ENCODE measurements around the gene PLAAT4. TPM values are rescaled to one million over a fixed set of nuclear protein-coding genes. Genes with fewer than 3 reads are reported as not detected.

Gene PLAAT4
- total RNA-seq, 1 donor from 2014 or later = 32.7 TPM

GRCh38 chr11:63551091-63551888, 14.7 kb downstream of the PLAAT4 start:
- no peak for DNase-seq (ENCODE audit: low read depth)
- no peak overlapping the region for H3K4me3 ChIP-seq (ENCODE audit: low read depth, low read length)
- no peak for TF ChIP-seq CTCF (conservative IDR thresholded peaks at IDR 0.05; ENCODE audit: low read depth, low read length)

GRCh38 chr11:63551889-63552266, 15.3 kb downstream of the PLAAT4 start:
- no peak for TF ChIP-seq CTCF (conservative IDR thresholded peaks at IDR 0.05; ENCODE audit: low read depth, low read length)
- H3K4me3 ChIP-seq (ENCODE audit: low read depth, low read length) = no peak overlapping the region
- no peak for DNase-seq (ENCODE audit: low read depth)

- H3K4me3 ChIP-seq (ENCODE audit: low read depth, low read length) = no peak overlapping the region
- no peak for DNase-seq (ENCODE audit: low read depth)
- TF ChIP-seq CTCF (conservative IDR thresholded peaks at IDR 0.05; ENCODE audit: low read depth, low read length) = no peak
These were observed 16.3 kb downstream of the PLAAT4 start for GRCh38 chr11:63552921-63553320.

GRCh38 chr11:63553759-63554158, 17.2 kb downstream of the PLAAT4 start:
- H3K4me3 ChIP-seq (ENCODE audit: low read depth, low read length) = no peak overlapping the region
- DNase-seq (ENCODE audit: low read depth) = no peak
- no peak for TF ChIP-seq CTCF (conservative IDR thresholded peaks at IDR 0.05; ENCODE audit: low read depth, low read length)

- no peak for DNase-seq (ENCODE audit: low read depth)
- no peak overlapping the region for H3K4me3 ChIP-seq (ENCODE audit: low read depth, low read length)
- TF ChIP-seq CTCF (conservative IDR thresholded peaks at IDR 0.05; ENCODE audit: low read depth, low read length) = no peak
These were observed 18.2 kb downstream of the PLAAT4 start for GRCh38 chr11:63554877-63555223.

- TF ChIP-seq CTCF (conservative IDR thresholded peaks at IDR 0.05; ENCODE audit: low read depth, low read length) = no peak
- H3K4me3 ChIP-seq (ENCODE audit: low read depth, low read length) = no peak overlapping the region
- DNase-seq (ENCODE audit: low read depth) = no peak
These were observed 19.9 kb downstream of the PLAAT4 start for GRCh38 chr11:63556404-63557013.

GRCh38 chr11:63557570-63557969, 21.0 kb downstream of the PLAAT4 start:
- no peak for TF ChIP-seq CTCF (conservative IDR thresholded peaks at IDR 0.05; ENCODE audit: low read depth, low read length)
- no peak overlapping the region for H3K4me3 ChIP-seq (ENCODE audit: low read depth, low read length)

More at GRCh38 chr11:63557570-63557969, 21.0 kb downstream of the PLAAT4 start:
- DNase-seq (ENCODE audit: low read depth) = no peak
